ENCODE data around the gene GTF2IRD2.
"Not testable (repeated sequence)": the region's sequence is repeated elsewhere in the genome, so short reads cannot be mapped to it uniquely, and the experiment has no call there.

- not testable (repeated sequence) for TF ChIP-seq CTCF, POLR2A (IDR thresholded peaks at IDR 0.05)
Observed at GRCh38 chr7:74775111-74775510, 76.3 kb downstream of the GTF2IRD2 start.

All from adrenal gland (tissue), 5 donors.